HG02943 (cell line): Measurements from ENCODE around the gene GOLGB1.
"Not testable (repeated sequence)": the region's sequence is repeated elsewhere in the genome, so short reads cannot be mapped to it uniquely, and the experiment has no call there.

ENCODE experiments used
- ATAC-seq: cut with Tn5 transposase; IDR thresholded peaks from one replicate; pipeline ENCODE4 v1.9.1; 2021; ENCODE audit warnings: mild to moderate bottlenecking, low read depth, moderate library complexity; ENCODE audit not compliant: unreplicated experiment

Gene GOLGB1

DNA sequence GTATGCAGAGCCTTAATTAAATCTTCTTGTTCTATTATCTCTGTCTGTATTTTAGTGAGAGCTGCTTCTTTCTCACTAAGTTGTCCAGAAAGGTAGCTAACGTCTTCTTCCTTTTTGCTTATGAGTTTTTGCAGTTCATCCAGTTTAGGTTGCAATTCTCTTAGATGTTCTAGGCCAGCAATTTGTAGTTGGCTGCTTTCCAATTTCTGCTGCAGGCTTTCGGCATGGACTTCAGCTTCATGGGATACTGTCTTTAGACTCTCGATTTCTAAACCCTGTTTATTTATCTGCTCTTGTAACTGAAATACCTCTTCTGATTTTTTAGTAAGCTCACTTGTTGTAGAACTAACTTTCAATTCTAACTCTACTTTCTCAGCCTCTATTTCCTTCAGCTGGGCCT lies 53.4 kb downstream of the GOLGB1 start:
- ATAC-seq = no peak

DNA sequence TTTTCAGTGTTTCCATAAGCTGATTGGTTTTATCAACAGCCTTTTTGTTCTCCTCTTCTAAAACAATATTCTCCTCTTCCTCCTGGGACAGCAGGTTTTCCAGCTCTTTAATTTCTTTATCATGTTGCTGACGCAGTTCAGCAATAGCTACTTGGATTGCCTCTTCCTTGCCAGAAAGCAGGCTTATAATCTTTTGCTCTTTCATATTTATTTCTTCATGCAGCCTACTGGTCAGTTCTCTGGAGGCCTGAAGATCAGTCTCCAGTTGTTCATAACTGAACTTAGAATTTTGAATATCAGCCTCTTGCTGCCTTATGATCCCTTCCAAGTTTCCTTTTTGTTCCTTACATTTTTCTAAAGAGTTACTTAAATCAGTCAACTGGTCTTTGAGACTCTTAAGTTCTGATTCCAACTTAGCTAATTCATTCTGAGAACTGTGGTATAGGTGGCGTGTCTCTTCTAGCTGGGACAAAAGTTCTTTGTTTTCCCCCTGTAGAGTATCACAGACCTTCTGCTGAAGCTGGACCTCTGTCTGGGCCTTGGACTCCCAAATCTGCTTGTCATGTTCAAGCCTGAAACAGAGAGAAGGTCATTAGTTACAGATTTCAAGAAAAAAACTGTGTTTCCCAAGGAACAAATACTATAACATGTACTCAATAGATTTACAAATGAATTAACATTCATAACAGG lies 57.4 kb downstream of the GOLGB1 start:
- ATAC-seq = no peak

DNA sequence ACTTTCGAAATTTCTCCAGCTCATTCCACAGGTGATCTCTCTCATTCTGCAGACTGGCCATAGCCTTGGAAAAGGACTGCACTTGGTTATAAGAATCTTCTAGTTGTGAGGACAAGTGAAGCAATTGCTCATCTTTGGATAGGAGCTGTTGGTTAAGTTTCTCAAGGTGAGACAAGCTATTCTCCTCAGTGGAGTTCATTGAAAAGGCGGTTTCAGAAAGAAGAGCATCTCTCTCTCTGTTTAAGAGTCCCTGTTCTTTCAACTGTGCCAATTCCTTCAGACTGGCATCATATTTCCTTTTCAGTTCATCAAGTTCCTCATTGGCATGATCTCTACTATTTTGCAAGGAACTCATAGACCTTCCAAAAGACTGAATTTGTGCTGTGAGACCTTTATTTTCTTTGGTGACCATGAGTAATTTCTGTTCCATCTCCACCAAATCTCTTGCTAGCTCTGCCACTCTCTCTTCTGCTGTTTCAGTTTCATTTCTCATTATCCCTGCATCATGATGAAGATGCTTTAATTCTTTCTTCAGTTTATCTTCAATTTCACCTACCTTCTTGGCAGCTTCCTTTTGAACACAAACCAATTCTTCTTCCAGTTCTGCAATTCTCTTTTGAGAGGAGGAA lies 58.6 kb downstream of the GOLGB1 start:
- ATAC-seq = no peak

DNA sequence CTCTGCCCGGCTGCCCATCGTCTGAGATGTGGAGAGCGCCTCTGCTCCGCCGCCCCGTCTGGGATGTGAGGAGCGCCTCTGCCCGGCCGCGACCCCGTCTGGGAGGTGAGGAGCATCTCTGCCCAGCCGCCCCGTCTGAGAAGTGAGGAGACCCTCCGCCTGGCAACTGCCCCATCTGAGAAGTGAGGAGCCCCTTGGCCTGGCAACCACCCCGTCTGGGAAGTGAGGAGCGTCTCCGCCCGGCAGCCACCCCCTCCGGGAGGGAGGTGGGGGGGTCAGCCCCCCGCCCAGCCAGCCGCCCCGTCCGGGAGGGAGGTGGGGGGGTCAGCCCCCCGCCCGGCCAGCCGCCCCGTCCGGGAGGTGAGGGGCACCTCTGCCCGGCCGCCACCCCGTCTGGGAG lies 60.8 kb downstream of the GOLGB1 start:
- ATAC-seq = not testable (repeated sequence)

DNA sequence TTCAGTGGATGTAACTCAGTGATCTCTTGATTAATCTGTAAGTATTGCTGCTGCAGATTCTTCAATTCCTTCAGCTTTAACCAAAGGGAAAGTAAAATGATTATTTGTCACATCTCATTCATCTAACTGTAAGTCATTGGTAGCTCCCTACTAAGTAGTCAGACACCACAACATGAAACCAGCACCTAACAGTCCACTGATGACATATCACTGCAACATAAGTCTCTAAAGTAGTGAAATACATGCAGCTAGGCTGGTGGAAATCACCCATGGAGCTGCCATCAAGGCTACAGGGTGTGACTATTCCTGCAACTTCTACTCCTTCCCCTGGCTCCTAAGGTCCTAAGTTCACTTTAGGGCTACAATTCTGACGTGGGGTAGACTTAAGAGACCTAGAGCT lies 67.7 kb downstream of the GOLGB1 start:
- ATAC-seq = no peak

DNA sequence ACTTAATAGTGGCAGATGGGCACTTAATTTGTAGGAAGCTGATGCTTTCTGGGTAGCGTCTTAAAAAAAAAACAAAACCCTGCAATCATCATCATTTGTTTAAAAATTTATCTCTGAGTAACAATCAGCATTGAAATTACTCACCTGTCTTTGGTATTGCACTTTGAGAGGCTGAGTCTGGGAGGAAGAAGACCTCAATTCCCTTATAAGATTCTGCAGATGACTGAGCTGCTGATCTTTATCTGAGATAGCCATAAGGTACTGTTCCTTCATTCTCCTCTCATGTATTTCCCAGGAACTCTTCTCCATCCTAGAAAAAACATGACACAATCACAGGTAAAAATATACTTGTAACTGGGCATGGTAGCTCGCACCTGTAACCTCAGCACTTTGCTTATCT lies 72.4 kb downstream of the GOLGB1 start:
- no peak for ATAC-seq

DNA sequence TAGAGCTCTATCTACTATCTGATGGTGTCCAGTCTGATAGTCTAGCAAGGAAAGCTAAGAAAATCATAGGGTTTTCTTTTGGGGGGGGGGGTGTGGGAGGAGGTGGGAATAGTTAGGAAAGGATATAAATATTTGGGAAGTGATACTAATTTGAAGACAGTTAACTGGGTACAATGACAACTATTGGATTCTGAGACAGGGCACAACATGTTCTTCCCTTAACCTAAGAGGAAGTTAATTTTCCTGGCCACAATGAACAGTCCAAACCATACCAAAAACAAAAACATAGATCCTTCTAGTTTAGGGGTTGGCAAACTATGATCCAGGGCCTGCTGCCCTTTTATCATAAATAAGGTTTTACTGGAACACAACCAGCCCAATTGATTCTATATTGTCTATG lies 78.9 kb downstream of the GOLGB1 start:
- no peak for ATAC-seq

DNA sequence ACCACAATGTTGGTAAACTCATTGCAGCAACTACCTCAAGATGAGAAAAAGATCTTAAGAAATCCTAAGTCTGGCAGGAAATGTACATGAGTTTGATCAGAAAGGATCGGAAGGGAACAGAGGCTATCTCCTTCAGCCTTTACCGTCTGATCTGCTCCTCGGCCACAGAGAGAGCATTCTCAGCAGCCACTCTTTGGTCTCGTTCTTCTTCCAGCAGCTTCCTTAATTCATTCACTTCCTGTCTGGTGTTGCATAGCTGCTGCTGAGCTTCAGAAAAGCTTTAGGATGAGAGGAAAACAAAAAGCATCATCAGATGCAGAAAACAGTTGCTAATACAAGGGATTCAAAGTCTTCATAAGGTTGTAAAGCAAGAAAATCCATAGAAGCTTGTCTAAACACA lies 82.2 kb downstream of the GOLGB1 start:
- no peak for ATAC-seq

DNA sequence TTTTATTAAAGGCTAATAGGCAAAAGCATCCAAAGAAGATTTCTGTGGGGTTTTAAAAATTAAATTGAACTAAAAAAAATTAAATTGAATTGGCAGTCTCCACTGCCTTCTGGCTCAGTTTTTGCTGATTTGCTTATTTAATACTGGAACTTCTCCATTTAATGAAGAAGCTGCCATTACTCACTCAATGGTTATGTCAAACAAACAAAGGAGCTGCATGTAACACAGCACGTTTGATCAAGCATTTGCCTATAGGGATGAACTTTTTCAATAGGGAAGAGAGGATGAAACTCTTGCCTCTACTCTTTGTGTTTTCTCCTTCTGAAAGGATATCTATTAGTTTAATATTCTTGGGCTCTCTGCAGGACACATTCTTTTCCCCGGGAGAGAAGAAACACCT lies 84.1 kb downstream of the GOLGB1 start:
- ATAC-seq = no peak

DNA sequence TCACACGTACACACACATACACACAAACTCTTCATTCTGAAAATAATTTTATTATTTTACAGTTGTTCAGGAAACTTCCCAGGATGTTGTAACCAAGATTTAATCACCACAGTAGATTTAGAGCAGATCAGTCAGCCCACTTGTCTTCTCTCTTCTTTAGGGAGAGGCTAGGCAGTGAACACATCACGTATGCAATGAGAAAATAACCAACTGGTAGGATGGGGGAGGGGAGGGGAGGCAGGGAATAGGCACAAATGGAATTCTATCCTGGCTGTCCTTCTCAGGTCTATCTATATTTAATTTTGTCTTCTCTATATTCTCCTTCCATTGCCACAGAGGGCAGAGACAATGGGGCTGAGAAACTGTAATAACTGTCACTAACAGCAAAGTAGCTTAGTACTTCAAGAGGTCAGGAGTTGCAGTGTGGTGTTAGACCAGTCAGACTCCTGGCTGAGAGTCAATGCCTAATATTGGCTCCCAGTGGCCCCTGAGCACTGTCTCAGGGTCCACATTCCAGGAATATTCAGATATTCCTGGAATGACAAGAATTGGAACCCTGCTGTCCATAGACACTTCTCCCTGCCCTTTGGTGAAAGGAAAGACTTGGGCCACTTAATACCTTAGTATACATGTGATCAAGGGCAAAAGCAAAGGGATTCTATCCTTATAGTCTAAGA lies 86.2 kb downstream of the GOLGB1 start:
- ATAC-seq = no peak

DNA sequence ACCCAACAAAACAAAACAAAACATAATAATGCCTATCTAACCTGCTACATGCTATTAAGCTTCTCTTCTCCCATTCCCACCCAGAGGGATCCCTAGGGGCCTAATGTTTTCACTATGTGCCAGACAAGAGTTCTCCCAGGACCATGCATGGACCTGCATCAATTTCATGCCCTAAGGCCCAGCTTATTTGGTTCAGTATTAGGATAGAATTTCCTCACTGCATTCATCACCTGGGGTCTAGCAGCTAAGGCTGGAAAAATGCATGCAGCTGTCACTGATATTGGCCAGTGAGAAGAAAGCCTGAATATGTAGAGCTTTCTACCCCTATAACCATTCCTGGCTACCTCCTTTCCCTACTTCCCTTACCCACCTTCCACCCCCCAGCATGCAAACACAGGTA lies 86.8 kb downstream of the GOLGB1 start:
- ATAC-seq = no peak

DNA sequence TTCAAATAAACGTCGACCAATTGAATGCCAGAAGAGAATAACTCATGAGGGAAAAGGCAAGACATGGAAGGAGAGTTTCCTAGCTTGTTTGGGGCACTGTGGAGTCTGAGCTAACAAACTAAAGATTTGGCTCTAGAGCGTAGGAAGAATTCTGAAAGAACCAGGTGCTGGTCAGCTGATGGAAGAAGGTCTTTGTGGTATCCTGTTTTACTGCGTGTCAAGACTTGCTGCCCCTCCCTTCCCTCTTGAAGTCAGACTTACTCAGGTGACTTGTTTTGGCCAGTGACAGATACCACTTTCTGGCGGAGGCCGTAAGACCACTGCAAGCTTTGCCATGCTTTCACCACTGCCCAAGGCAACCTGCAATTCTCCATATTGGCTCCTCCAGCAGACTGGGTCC lies 88.2 kb downstream of the GOLGB1 start:
- no peak for ATAC-seq

DNA sequence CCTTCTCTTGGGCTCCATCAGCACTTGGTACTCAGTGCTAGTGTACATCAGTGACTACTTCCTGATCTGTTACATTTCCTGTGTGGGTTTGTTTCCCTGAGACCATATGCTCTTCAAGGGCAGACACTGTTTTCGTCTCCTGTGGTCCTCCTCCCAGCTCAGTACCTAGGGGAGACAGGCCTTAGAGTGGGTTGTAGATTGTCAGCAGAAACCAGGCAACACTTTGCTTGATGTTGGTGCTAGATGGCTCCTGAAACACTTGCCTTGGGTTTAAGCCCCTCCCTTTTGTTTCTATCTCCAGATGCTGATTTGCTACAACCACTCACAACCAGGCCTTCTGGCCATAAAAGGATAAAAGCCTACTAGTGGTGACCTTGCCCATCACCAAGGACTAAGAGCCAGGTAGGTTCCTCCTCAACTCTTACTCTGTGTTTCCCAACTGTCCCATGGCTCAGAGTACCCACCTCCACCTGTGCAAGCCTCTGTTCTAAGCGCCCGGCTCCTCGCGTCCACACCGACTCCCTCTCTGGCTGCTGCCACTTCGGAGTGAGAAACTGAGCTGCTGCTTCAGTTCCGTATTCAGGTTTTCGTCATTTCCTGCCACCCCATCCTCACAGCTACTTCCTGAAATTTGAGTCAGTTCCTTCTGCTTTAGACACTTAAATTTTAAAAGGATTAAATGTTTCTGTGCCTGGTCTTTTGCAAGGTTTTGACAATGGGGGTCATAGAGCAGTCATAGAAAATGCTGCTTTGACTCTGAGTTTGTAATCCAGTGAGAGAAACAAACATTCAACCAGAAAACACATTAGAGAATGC lies 89.0 kb downstream of the GOLGB1 start, which contains the start of gene HCLS1:
Gene HCLS1, minus strand, starts transcription at position 548 of the 816 bp plus-strand sequence. CDS start 2,556 bp downstream, outside the sequence.
- peak; percentile 84 for ATAC-seq

DNA sequence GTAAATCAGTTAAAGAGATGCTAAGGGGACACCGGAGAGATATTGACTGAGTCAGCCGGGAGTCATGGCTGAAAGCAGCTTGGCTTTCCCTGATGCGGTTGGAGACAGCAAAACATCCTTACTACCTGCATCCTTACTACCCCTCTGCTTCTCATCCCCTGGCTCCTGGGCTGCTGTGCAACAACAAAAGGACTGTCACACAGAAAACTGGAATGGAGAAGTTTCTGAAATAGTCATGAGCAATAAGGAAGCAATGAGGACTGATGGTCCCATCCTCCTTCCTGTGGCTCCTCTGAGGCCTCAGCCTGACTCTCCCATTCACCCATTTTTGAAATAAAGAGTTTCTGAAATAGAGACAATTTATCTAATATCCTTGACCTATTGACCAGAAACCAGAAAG lies 90.0 kb downstream of the GOLGB1 start:
- ATAC-seq = no peak

DNA sequence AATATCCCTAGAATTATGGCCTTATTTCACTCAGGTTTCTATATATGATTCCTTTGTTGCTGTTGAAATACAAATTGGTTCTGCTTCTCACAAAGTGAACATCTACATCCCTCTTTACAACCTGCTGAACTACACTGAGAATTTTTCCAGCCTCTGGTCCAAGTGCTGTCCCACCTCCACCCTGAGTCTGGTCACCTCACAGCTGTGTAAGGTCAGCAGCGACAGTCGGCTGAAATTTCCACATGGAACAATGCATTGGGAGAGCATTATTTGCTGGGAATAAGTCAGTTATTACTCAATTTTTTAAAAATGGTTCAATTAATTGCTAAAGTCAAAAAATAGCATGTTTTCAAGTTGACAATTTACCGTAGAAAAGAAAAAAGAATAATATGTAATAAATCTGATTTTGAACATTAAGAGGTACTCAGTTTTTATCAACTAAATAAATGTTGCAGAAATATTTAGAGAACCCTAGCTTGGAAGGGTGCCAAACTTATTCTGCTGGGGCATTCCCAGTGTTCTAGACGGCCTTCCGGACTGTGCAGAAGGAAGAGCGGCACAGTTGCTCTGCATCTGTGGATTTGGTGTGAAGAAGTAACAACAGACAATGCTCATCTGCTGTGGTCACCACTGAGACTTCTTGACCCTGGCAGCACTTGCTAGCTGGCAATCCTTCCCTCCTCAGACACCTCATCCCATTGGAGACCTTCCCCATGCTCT lies 90.7 kb downstream of the GOLGB1 start:
- ATAC-seq = no peak

DNA sequence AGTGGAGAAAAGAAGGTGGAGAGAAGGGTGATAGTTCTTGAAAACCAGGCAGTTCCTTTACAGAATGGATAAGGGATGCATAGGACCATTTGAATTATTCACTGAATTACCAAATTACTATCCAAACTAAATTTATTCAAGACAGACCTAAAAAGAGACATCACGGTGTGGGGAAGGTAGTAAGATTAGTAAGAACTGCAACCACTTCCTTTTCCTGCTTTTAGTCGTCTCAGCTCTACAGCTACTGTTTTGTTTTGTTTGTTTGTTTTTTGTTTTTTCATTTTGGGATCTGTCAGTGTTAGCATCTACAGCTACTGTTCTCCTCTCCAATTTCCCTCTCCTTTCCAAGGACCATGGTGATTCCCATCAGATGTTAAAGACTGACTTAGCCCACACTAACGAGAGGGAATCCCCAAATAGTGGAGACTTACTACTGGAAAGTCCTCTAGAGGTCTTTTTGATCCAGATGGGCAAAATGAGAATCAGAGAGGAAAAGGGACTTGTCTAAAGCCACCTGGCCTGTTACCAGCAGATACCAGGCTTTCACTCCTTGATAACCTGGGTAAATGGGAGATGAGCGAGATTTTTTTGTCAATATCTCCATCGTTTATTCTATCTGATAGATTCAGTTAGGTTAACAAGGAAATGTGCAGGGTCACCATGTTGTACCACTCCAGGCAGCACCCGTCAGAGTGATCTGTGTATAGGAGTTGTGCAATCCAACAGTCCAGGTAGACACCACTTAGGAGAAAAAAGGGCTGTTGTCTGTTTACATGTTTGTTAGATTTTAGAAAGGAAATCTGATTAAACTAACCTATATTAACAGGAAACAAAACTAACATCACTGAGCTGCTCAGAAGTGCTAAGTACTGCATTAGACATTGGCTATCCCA lies 94.8 kb downstream of the GOLGB1 start:
- no peak for ATAC-seq

DNA sequence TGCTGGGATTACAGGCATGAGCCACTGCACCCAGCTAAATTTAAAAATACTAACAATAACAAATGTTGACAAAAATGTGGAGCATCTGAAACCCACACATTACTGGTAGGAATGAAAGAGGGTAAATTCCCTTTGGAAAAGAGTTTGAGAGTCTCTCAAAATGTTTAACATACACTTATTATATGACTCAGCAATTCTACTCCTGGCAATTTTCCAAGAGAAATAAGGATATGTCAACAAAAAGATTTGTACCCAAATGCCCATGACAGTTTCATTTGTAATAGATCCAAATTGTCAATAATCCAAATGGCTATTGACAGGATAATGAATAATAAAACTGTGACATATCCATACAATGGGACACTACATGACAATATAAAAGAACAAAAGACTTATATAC lies 97.9 kb downstream of the GOLGB1 start:
- no peak for ATAC-seq

DNA sequence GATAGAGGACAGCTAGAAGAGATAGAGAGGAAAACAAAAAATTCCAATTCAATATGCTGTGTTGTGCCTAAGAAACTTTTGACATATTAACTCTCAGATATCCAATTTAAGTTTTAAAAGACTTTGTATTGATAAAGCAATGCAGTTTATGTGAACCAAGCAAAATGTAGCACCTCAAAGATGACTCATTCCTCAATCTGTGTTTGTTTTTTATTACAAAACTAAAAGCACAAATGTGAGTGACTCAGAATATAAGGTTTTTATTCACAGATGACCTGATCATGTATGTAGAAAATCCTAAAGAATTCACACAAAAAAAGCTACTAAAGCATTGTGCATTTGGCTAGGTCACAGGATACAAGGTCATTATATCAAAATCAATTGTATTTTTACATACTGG lies 99.9 kb downstream of the GOLGB1 start:
- ATAC-seq = no peak

DNA sequence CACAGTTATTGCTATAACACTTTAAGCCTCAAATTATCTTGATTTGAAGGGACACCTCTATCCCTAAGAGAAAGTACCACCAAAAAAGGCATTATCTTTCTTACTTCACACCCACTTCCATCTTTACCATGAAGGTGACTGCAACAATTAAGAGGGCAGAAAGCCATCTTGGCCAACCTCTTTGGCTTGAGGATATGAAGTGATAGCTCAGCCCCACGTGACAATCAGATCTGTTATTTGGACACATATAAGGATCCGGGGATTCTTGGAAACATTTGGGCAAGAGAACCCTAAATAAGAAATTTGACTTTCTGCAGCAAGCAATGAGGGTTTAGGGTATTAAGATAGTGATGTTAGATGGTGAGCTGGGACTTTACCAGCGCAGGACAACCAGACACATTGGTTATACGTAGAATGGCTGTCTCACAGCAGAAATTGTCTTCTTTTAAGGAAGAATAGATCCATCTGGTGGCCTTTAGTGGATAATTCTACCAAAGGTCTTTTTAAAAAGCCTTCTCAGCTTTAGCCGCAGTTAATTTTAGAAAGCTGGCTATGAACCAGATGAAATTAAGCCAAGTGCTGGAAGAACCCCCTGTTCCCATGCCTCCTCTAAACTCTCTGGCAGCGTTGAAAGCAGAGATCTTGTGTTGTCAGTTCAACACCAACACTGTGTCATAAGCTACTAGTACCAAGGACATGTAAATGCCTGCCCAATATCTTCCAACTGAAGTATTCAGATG lies 101.2 kb downstream of the GOLGB1 start:
- ATAC-seq = no peak
